GM12878 (cell line): ENCODE measurements around the gene LRP8. TPM values are rescaled to one million over a fixed set of nuclear protein-coding genes. Genes with fewer than 3 reads are reported as not detected.

Source experiments
- ATAC-seq: fragments of 200-7000 bp; cut with Tn5 transposase; 3 replicates; pipeline ENCODE4 v1.9.1; 2020; ENCODE audit warnings: mild to moderate bottlenecking, moderate library complexity
- BruUV-seq: library from RNA; stranded (reverse); fragments of 400-500 nt; replicated peaks from 2 replicates; lab custom pipeline; 2021; lab: Mats Ljungman, UMichigan
- CTCF ChIA-PET: fragments of 300-600 bp; sonication (Branson Sonifier 250); formaldehyde crosslinking; extraction: SDS; loops from one replicate; lab custom pipeline; 2021; ENCODE audit warnings: inconsistent platforms; lab: Yijun Ruan, JAX
- POLR2A ChIA-PET: fragments of 350-600 bp; formaldehyde crosslinking; extraction: SDS; loops from one replicate; lab custom pipeline; 2021; ENCODE audit warnings: inconsistent platforms; lab: Charles Lee
- RAD21 ChIA-PET: fragments of 300-600 bp; sonication (Branson Sonifier 250); formaldehyde crosslinking; loops from one replicate; lab custom pipeline; 2023; ENCODE audit warnings: antibody characterized with exemption; ENCODE audit not compliant: unreplicated experiment; lab: Charles Lee
- SMC1A ChIA-PET: fragments of 300-600 bp; sonication (Branson Sonifier 250); formaldehyde crosslinking; loops from one replicate; lab custom pipeline; 2023; ENCODE audit not compliant: unreplicated experiment, uncharacterized antibody; lab: Charles Lee
- DNase-seq: peaks from one replicate; pipeline ENCODE4 v3.0.0-alpha.2; 2011; ENCODE audit warnings: low read depth, low spot score
- FAIRE-seq: peaks from 3 replicates; lab custom pipeline; 2011; peaks lifted over from hg19 to GRCh38; lab: Jason Lieb, UNC
- H2AFZ ChIP-seq: 2 replicates; pipeline ENCODE4 v1.6.0; 2011; ENCODE audit warnings: low read depth, low read length, control low read depth; ENCODE audit not compliant: control insufficient read depth
- H3K27ac ChIP-seq: 2 replicates; pipeline ENCODE4 v1.5.1; 2011; ENCODE audit warnings: control low read depth; ENCODE audit not compliant: control insufficient read depth, insufficient read depth
- H3K27me3 ChIP-seq, 2 experiments: replicated peaks in 1 of 2; 2 replicates each; pipeline versions ENCODE4 v1.6.0 to v1.6.1; 2011; ENCODE audit warnings: low read length in 1 of 2; ENCODE audit not compliant: control insufficient read depth in 2 of 2, insufficient read depth in 2 of 2
- H3K36me3 ChIP-seq, 2 experiments: 2 replicates each; pipeline ENCODE4 v1.5.1; 2011; ENCODE audit warnings: low read length in 1 of 2; ENCODE audit not compliant: control insufficient read depth in 2 of 2, insufficient read depth in 2 of 2
- H3K4me1 ChIP-seq: 2 replicates; pipeline ENCODE4 v1.6.1; 2011; ENCODE audit warnings: mild to moderate bottlenecking, low read length, moderate library complexity, mixed read lengths; ENCODE audit not compliant: control insufficient read depth, insufficient read depth
- H3K4me2 ChIP-seq: 2 replicates; pipeline ENCODE4 v1.6.0; 2011; ENCODE audit warnings: control low read depth; ENCODE audit not compliant: control insufficient read depth, insufficient read depth
- H3K4me3 ChIP-seq: fragments of 200-600 bp; sonication (generic); 2 replicates; pipeline ENCODE4 v1.5.1; 2016
- H3K79me2 ChIP-seq: 2 replicates; pipeline ENCODE4 v1.6.0; 2011; ENCODE audit warnings: low read length; ENCODE audit not compliant: control insufficient read depth, insufficient read depth
- H3K9ac ChIP-seq: 2 replicates; pipeline ENCODE4 v1.8.0; 2011; ENCODE audit warnings: low read length, control low read depth, mixed read lengths; ENCODE audit not compliant: control insufficient read depth, insufficient read depth
- H3K9me3 ChIP-seq: replicated peaks from 3 replicates; pipeline ENCODE4 v1.5.1; 2011; ENCODE audit warnings: mild to moderate bottlenecking, low read length; ENCODE audit not compliant: control insufficient read depth, insufficient read depth
- H4K20me1 ChIP-seq: 2 replicates; pipeline ENCODE4 v1.6.0; 2011; ENCODE audit not compliant: control insufficient read depth, insufficient read depth
- CEBPB ChIP-seq, 2 experiments: fragments of 150-350 bp in 1 of 2; IDR thresholded peaks; 2 replicates each; pipeline ENCODE4 v1.6.1; 2012 to 2014; ENCODE audit warnings: low read depth in 2 of 2, low read length in 2 of 2, borderline replicate concordance in 1 of 2, inconsistent platforms in 1 of 2
- CEBPZ ChIP-seq: fragments of 150-350 bp; IDR thresholded peaks from 2 replicates; pipeline ENCODE4 v1.6.1; 2016; ENCODE audit warnings: low read depth, low read length
- CHD1 ChIP-seq: IDR thresholded peaks from 2 replicates; pipeline ENCODE4 v1.6.1; 2012; ENCODE audit warnings: low read depth, low read length, improper control_type of control experiment
- CREM ChIP-seq: IDR thresholded peaks from 2 replicates; pipeline ENCODE4 v1.6.1; 2014; ENCODE audit warnings: antibody characterized with exemption, low read depth
- ETV6 ChIP-seq, 2 experiments: fragments of 450-650 bp in 1 of 2; IDR thresholded peaks in 1 of 2; conservative IDR thresholded peaks in 1 of 2; 2 replicates each; pipeline ENCODE4 v1.6.1; 2014; ENCODE audit warnings: antibody characterized with exemption in 1 of 2, borderline replicate concordance in 1 of 2, low read depth in 1 of 2, mild to moderate bottlenecking in 1 of 2, moderate library complexity in 1 of 2
- GATAD2B ChIP-seq: fragments of 450-650 bp; conservative IDR thresholded peaks from 2 replicates; pipeline ENCODE4 v1.6.1; 2017; ENCODE audit warnings: low read depth, mild to moderate bottlenecking, moderate library complexity
- KLF5 ChIP-seq: fragments of 450-650 bp; IDR thresholded peaks from 2 replicates; pipeline ENCODE4 v1.6.1; 2014; ENCODE audit warnings: mild to moderate bottlenecking; ENCODE audit not compliant: partially characterized antibody
- MTA2 ChIP-seq: fragments of 450-650 bp; IDR thresholded peaks from 2 replicates; pipeline ENCODE4 v1.6.1; 2016; ENCODE audit warnings: low read depth, mild to moderate bottlenecking, moderate library complexity
- RAD51 ChIP-seq: fragments of 450-650 bp; IDR thresholded peaks from 2 replicates; pipeline ENCODE4 v1.6.1; 2016; ENCODE audit warnings: moderate library complexity, mild to moderate bottlenecking, inconsistent platforms
- RB1 ChIP-seq: fragments of 450-650 bp; formaldehyde crosslinking; IDR thresholded peaks from 2 replicates; pipeline ENCODE4 v1.6.1; 2017; ENCODE audit warnings: mild to moderate bottlenecking, borderline replicate concordance
- RBBP5 ChIP-seq: fragments of 200-600 bp; sonication (generic); conservative IDR thresholded peaks from 2 replicates; pipeline ENCODE4 v1.6.1; 2016
- RELA ChIP-seq: fragments of 450-650 bp; IDR thresholded peaks from 2 replicates; pipeline ENCODE4 v1.8.0; 2014; ENCODE audit warnings: borderline replicate concordance; ENCODE audit not compliant: partially characterized antibody
- SREBF1 ChIP-seq: IDR thresholded peaks from 2 replicates; pipeline ENCODE4 v1.6.1; 2012; ENCODE audit warnings: mild to moderate bottlenecking, low read length
- YBX1 ChIP-seq: fragments of 450-650 bp; IDR thresholded peaks from 2 replicates; pipeline ENCODE4 v1.6.1; 2016; ENCODE audit warnings: antibody characterized with exemption
- ZBED1 ChIP-seq: IDR thresholded peaks from 2 replicates; pipeline ENCODE4 v1.6.1; 2016; ENCODE audit warnings: borderline replicate concordance
- ZNF24 ChIP-seq: fragments of 450-650 bp; IDR thresholded peaks from 2 replicates; pipeline ENCODE4 v1.6.1; 2017; ENCODE audit warnings: antibody characterized with exemption, mild to moderate bottlenecking
- WGBS: methylation state at CpG from one replicate; pipeline ENCODE4 v1.1.6; 2016; ENCODE audit warnings: low lambda C conversion rate; ENCODE audit not compliant: insufficient replicate concordance, insufficient coverage; ENCODE audit errors: missing lambda C conversion rate; 5-methylcytosine and 5-hydroxymethylcytosine counted together
- in situ Hi-C: fragments of 300-500 bp; cut with MboI; formaldehyde crosslinking; loops from 9 replicates; pipeline ENCODE4 v1.14.3; 2018; ENCODE audit warnings: mixed read lengths
- intact Hi-C: fragments of 100-400 bp; cut with micrococcal nuclease; formaldehyde crosslinking; loops from one replicate; pipeline ENCODE4 v1.14.2; 2022; ENCODE audit not compliant: unreplicated experiment
- polyA plus RNA-seq, 11 experiments: library from polyadenylated mRNA; depleted of rRNA in 4 of 11; unstranded in 6 of 11; stranded (reverse) in 5 of 11; fragments of >200 nt; fragmentation: Nextera tagmentation in 4 of 11; fragmentation: Illumina TruSeq in 1 of 11; extraction: Ambion mirVana in 4 of 11; extraction: Trizol in 1 of 11; gene quantifications; 1 replicate in 1 of 11; 2 replicates in 10 of 11; pipeline versions ENCODE4 v1.2.1 to v1.2.3, GENCODE V29; 2011 to 2016; ENCODE audit warnings: inconsistent platforms in 2 of 11, missing spikeins in 2 of 11, low read depth in 1 of 11
- total RNA-seq, 4 experiments: library from RNA; depleted of rRNA in 3 of 4; stranded (reverse); fragments of >200 nt in 3 of 4; fragmentation: Illumina TruSeq in 1 of 4; extraction: Trizol in 1 of 4; gene quantifications; 2 replicates each; pipeline versions ENCODE4 v1.2.1 to v1.2.3, GENCODE V29; 2013 to 2021
- TF ChIP-seq, protein P1 (sequence below): IDR thresholded peaks from 2 replicates; pipeline ENCODE4 v1.6.1; 2011; ENCODE audit warnings: borderline replicate concordance, low read depth, mild to moderate bottlenecking, moderate library complexity, mixed read lengths, low read length; ENCODE audit not compliant: insufficient read depth; ENCODE audit errors: extremely low read length
- TF ChIP-seq, protein P2 (sequence below): IDR thresholded peaks from 2 replicates; pipeline ENCODE4 v1.6.1; 2011; ENCODE audit warnings: low read depth, low read length, improper control_type of control experiment, borderline replicate concordance

LRP8 gene
- total and polyA plus RNA-seq, 10 of the 15 experiments (the other 5 are each of a cell fraction or from before 2014, with no cell fraction given) = 2.8 to 40.5 (median 22.3) TPM

GRCh38 chr1:53220171-53220961 is 107.5 kb downstream of the LRP8 start, which contains the start of gene CZIB:
Gene CZIB, minus strand, starts transcription at chr1:53220634. Its CDS starts 59 bp downstream, at chr1:53220575.
- peaks cover 8% of the 10 kb centered on the region for H3K79me2 ChIP-seq
- peak; percentile 61 for FAIRE-seq
- under 1% methylated on average over 61 of the region's 61 CpGs for WGBS
- H3K27ac ChIP-seq = peak within 1 kb of the TSS; percentile 95
- intact Hi-C loops = loop anchor here (1.0 to 2.0 kb wide), 2 partner anchors 18 to 24 kb away; partner anchors contain the start of genes CPT2 and MAGOH
- peak; percentile 75 for DNase-seq
- CTCF ChIA-PET = interaction anchor here (1.1 to 1.5 kb wide), 4 partner anchors 17 to 21 kb away, joined by 3 to 4 read pairs (median 3); partner anchors contain the start of gene MAGOH
- in situ Hi-C loops = no loop called here
- H3K9ac ChIP-seq = peak within 1 kb of the TSS; percentile 89
- H3K4me2 ChIP-seq = peak within 1 kb of the TSS; percentile 91
- H4K20me1 ChIP-seq = no peaks in the 10 kb centered on the region
- POLR2A ChIA-PET = interaction anchor here (0.5 to 1.7 kb wide), 6 partner anchors 16 to 894 kb away, joined by 3 to 6 read pairs (median 4); partner anchors contain the start of gene MAGOH
- peak; percentile 96 for ATAC-seq
- H2AFZ ChIP-seq = peak within 1 kb of the TSS; percentile 97
- 0 out of 2 replicates have a peak, but pooled peaks cover 4% of the 10 kb centered on the region for H3K4me1 ChIP-seq
- SMC1A ChIA-PET = interaction anchor here (0.8 to 1.6 kb wide), 5 partner anchors 15 to 147 kb away, joined by 3 to 6 read pairs (median 3); no protein-coding TSS in a partner anchor
- peak within 1 kb of the TSS; percentile 80 for H3K4me3 ChIP-seq
- no TSS peak for BruUV-seq
- no peaks in the 10 kb centered on the region for H3K9me3 ChIP-seq
- RAD21 ChIA-PET = interaction anchor here (1.1 kb wide), 1 partner anchor 17 kb away, joined by 3 read pairs; the partner anchor contains the start of gene MAGOH
- no peaks in the 10 kb centered on the region for H3K27me3 ChIP-seq
- peaks cover 0 to 2% of the 10 kb centered on the region in 2 experiments; a peak in 1 of 4 replicates for H3K36me3 ChIP-seq
- TF ChIP-seq SREBF1 (0 out of 2 replicates have a peak, but pooled peaks have one; percentile 19), KLF5 (no peak), RAD51 (no peak), CREM (peak; percentile 84), ZNF24 (no peak), GATAD2B (peak; percentile 94), CHD1 (no peak), ZBED1 (no peak), CEBPB (IDR thresholded peaks at IDR 0.05; ENCODE audit: borderline replicate concordance in 1 of 2, low read depth in 2 of 2, low read length in 2 of 2) (no peak), CEBPZ (no peak), ETV6 (conservative IDR thresholded peaks at IDR 0.05 in 1 of 2, IDR thresholded peaks at IDR 0.05 in 1 of 2; ENCODE audit: borderline replicate concordance in 1 of 2, low read depth in 1 of 2) (no peak), YBX1 (no peak), MTA2 (no peak; the same call in 1 of the 2 replicates), RB1 (peak; percentile 66; the same call in 1 of the 2 replicates), RELA (peak; percentile 77), RBBP5 (no peak)
- TF ChIP-seq, protein P1, sequence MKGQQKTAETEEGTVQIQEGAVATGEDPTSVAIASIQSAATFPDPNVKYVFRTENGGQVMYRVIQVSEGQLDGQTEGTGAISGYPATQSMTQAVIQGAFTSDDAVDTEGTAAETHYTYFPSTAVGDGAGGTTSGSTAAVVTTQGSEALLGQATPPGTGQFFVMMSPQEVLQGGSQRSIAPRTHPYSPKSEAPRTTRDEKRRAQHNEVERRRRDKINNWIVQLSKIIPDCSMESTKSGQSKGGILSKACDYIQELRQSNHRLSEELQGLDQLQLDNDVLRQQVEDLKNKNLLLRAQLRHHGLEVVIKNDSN = no peak
- TF ChIP-seq, protein P2, sequence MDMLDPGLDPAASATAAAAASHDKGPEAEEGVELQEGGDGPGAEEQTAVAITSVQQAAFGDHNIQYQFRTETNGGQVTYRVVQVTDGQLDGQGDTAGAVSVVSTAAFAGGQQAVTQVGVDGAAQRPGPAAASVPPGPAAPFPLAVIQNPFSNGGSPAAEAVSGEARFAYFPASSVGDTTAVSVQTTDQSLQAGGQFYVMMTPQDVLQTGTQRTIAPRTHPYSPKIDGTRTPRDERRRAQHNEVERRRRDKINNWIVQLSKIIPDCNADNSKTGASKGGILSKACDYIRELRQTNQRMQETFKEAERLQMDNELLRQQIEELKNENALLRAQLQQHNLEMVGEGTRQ = no peak
